ENCODE results near the gene GREB1L. TPM values are rescaled to one million over a fixed set of nuclear protein-coding genes. Genes with fewer than 3 reads are reported as not detected.

Gene GREB1L
- total RNA-seq, 1 donor from 2014 or later, result 12.3 TPM

DNA sequence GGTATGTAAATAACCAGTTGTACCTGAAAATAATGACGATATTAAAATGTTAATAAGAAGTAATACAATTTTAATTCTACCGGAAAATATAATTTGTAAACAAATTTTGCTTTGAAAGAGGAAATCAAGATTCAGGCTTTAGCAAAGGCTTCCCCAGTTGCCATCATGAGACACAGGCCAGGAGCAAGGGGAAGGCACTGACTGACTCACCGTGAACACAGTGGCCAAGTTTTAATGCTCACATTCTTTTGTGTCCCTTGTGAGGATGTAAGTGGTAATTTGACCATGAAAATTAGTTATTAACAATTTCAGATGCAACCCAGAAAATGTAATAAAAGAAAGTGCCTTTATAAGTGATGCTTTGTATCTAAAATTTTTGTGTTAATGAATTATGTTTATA lies 164.1 kb downstream of the GREB1L start:
- no peaks in the 10 kb centered on the region for H3K4me1 ChIP-seq
- intact Hi-C loops (cut with micrococcal nuclease), result no loop called here
- TF ChIP-seq, protein P1, sequence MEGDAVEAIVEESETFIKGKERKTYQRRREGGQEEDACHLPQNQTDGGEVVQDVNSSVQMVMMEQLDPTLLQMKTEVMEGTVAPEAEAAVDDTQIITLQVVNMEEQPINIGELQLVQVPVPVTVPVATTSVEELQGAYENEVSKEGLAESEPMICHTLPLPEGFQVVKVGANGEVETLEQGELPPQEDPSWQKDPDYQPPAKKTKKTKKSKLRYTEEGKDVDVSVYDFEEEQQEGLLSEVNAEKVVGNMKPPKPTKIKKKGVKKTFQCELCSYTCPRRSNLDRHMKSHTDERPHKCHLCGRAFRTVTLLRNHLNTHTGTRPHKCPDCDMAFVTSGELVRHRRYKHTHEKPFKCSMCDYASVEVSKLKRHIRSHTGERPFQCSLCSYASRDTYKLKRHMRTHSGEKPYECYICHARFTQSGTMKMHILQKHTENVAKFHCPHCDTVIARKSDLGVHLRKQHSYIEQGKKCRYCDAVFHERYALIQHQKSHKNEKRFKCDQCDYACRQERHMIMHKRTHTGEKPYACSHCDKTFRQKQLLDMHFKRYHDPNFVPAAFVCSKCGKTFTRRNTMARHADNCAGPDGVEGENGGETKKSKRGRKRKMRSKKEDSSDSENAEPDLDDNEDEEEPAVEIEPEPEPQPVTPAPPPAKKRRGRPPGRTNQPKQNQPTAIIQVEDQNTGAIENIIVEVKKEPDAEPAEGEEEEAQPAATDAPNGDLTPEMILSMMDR (IDR thresholded peaks at IDR 0.05; ENCODE audit: borderline replicate concordance), result no peak
- H3K9me3 ChIP-seq (replicated peaks), result no peaks in the 10 kb centered on the region
- DNase-seq, result no peak
- H3K27ac ChIP-seq (replicated peaks), result no peak overlapping the region
- H3K27me3 ChIP-seq (ENCODE audit: low read depth), result no peaks in the 10 kb centered on the region
- H3K4me3 ChIP-seq, result no peak overlapping the region
- H3K36me3 ChIP-seq, result no peaks in the 10 kb centered on the region

DNA sequence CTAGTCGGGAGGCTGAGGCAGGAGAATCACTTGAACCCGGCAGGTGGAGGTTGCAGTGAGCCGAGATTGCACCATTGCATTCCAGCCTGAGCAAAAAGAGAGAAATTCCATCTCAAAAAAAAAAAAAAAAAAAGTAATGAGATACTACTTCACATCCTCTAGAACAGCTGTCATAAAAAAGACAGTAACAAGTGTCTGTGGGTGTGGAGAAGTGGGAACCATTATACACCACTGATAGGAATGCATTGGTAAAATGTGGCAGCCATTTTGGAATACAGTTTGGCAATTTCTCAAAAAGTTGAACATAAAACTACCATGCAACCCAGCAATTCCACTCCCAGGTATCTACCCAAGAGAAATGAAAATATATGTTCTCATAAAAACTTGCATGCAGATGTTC lies 166.6 kb downstream of the GREB1L start:
- DNase-seq, result no peak
- no peaks in the 10 kb centered on the region for H3K9me3 ChIP-seq (replicated peaks)
- no peak overlapping the region for H3K27ac ChIP-seq (replicated peaks)
- no peak overlapping the region for H3K4me3 ChIP-seq
- intact Hi-C loops (cut with micrococcal nuclease), result no loop called here
- H3K4me1 ChIP-seq, result no peaks in the 10 kb centered on the region
- H3K36me3 ChIP-seq, result no peaks in the 10 kb centered on the region
- TF ChIP-seq, protein P1 (IDR thresholded peaks at IDR 0.05; ENCODE audit: borderline replicate concordance), result no peak
- H3K27me3 ChIP-seq (ENCODE audit: low read depth), result no peaks in the 10 kb centered on the region

DNA sequence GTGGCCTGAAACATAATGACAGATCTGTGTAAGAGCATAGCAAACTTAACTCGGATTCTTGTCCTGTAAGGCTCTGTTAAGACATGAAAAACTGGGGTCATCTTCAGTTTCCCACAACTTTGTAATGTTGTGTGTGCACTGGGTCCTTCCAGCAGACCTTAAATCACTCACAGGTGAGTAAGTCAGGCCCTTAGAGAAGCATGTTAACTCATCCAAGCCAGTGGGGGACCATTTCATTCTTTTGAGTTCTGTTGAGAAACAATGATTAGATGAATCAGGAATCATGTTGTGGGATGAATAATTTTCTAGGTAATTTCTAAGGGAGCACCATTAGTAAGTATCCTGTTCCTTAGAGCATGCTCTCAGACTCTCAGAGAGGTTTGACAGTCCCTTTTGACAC lies 191.4 kb downstream of the GREB1L start:
- no peak for DNase-seq
- no peaks in the 10 kb centered on the region for H3K9me3 ChIP-seq (replicated peaks)
- TF ChIP-seq, protein P1 (IDR thresholded peaks at IDR 0.05; ENCODE audit: borderline replicate concordance), result no peak
- no peaks in the 10 kb centered on the region for H3K36me3 ChIP-seq
- intact Hi-C loops (cut with micrococcal nuclease), result no loop called here
- no peak overlapping the region for H3K4me3 ChIP-seq
- H3K27ac ChIP-seq (replicated peaks), result no peak overlapping the region
- no peaks in the 10 kb centered on the region for H3K27me3 ChIP-seq (ENCODE audit: low read depth)
- H3K4me1 ChIP-seq, result no peaks in the 10 kb centered on the region

DNA sequence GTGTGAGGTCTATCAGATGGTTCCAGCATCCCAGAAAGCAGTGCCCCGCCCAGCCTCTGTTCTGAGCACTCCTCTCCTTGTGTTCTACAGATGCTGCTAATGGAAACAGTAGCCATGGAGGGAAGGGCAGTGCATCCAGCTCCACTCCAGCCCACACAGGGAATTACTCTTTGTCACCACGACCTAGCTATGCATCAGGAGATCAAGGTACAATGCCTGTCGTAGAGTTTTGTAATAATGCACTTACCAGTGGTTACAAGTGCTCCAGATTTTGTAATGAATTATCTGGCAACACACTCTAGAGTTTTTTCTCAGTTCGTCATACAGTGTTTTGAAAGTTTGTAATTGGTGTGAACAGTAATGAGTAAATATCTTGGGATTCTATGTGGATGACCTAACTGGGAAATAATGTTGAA lies 197.4 kb downstream of the GREB1L start:
- Histone ChIP-seq H3K27me3 (ENCODE audit: low read depth) (no peaks in the 10 kb centered on the region), H3K36me3 (no peaks in the 10 kb centered on the region), H3K4me1 (no peaks in the 10 kb centered on the region), H3K27ac (replicated peaks) (no peak overlapping the region), H3K9me3 (replicated peaks) (no peaks in the 10 kb centered on the region), H3K4me3 (no peak overlapping the region)
- TF ChIP-seq, protein P1 (IDR thresholded peaks at IDR 0.05; ENCODE audit: borderline replicate concordance), result no peak
- intact Hi-C loops (cut with micrococcal nuclease), result no loop called here
- DNase-seq, result no peak

DNA sequence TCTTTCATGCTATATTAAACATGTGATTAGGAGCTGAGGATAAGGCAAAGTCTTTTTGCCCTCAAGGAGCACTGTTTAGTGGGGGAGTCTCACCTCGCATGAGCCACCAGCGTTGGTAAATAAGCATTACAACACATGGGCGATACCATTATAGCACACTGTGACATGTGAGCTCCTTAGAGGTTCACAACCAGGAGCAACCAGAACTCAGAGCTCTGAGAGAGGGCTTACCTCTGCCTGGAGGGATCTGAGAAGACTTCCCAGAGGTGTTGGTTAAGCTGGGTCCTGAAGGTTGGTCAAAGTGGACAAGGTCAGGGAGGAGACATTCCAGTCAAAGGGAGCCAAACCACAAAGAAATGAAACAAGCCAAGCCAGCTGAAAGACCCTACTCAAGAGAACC lies 199.6 kb downstream of the GREB1L start:
- no peaks in the 10 kb centered on the region for H3K4me1 ChIP-seq
- H3K36me3 ChIP-seq, result no peaks in the 10 kb centered on the region
- intact Hi-C loops (cut with micrococcal nuclease), result loop anchor here (5.0 kb wide), 1 partner anchor 249 kb away; no protein-coding TSS in a partner anchor
- TF ChIP-seq, protein P1 (IDR thresholded peaks at IDR 0.05; ENCODE audit: borderline replicate concordance), result no peak
- no peaks in the 10 kb centered on the region for H3K9me3 ChIP-seq (replicated peaks)
- H3K4me3 ChIP-seq, result no peak overlapping the region
- H3K27me3 ChIP-seq (ENCODE audit: low read depth), result no peaks in the 10 kb centered on the region
- no peak overlapping the region for H3K27ac ChIP-seq (replicated peaks)
- DNase-seq, result no peak

All from left ventricle myocardium inferior (tissue), 1 donor.